ENCODE results near the gene NAT10. TPM values are rescaled to one million over a fixed set of nuclear protein-coding genes. Genes with fewer than 3 reads are reported as not detected.
A peak's percentile ranks its signal among the peaks of the same experiment; 100 is the strongest.

The NAT10 gene
- total RNA-seq, 2 donors from 2014 or later, result 93.6 to 135 TPM

DNA sequence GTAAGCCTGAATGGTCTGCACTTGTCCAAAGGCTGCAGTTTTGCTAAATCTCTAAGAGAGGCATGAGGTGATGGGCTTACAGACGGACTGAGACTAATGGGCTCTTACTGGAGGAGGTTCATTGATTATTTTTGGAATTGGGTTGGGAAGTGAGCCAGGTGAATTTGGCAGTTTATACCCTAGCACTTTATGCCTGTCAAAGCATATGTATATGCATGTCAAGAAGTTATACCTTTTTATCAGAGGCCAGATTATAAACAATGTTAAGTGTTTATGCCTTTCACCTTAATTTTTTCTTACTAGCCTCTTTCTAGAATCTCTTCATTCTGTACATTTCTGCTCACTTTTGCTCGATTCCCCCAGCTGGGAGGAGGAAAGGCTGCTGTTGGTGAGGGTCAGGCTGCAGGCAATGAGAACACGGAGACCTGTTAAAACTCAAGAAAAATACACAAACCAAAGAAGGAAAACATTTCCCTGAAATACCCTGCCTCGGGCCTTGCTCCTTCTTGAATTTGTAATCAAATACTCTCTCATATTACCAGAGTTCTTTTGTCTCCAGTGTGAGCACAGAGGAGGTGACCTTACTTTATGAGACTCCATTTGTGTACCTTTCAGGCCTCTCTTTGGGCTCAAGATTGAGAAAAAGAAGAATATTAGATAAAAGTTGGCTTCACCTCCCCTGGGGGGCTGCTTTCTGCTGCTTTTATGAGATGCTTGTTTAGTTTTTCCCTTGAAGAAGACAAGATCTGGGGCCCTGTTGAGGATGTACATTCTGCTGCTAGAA is 19.6 kb downstream of the NAT10 start:
- Mint-ChIP-seq H3K4me3 (no peak overlapping the region), H3K27ac (no peak overlapping the region), H3K4me1 (ENCODE audit: low read depth in 2 of 2) (peaks cover 0 to 3% of the 10 kb centered on the region in 2 donors), H3K9me3 (no peaks in the 10 kb centered on the region), H3K27me3 (no peaks in the 10 kb centered on the region), H3K36me3 (peaks cover 43% of the 10 kb centered on the region)
- ATAC-seq (no peak), DNase-seq (ENCODE audit: low spot score) (no peak)

DNA sequence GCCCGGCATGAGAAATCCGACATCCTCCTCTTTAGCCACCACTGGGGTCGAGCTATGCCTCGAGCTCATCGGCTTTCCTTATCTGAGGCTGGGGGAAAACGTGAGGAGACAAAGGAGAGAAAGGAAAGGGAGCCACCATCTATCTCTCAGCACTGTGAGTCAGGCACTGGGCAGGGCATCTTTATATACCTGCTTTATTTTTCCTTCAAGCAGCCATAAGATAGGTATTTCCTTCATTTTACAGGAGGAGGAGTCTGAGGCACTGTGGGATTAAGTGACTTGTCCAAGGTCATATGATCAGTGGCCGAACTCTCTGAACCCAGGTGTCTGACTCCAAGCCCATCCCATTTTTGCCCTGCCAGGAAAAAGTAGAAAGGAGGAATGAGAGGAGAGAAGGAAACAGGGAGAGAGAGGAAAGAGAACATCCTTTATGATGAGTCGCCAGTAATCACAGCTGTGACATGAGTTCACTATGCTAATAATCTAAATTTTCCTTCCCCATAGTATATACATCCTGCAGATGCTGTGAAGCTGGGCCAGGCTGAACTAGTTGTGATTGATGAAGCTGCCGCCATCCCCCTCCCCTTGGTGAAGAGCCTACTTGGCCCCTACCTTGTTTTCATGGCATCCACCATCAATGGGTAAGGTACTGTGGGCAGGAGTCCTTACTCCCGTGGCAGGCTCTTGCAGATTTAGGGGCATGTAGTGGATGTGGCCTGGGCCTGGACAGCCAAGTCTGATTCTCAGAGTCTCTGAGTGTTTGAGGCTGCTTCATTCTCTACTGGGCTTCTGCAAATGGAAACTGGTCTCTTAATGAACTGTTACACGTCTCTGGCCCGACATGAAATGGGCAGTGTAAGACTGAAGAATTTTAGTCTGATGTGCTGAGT is 21.8 kb downstream of the NAT10 start:
- no peaks in the 10 kb centered on the region for H3K27me3 Mint-ChIP-seq
- ATAC-seq (no peak), DNase-seq (ENCODE audit: low spot score) (no peak)
- H3K4me3 Mint-ChIP-seq, result no peak overlapping the region
- no peak overlapping the region for H3K27ac Mint-ChIP-seq
- peaks cover 0 to 4% of the 10 kb centered on the region in 2 donors for H3K4me1 Mint-ChIP-seq (ENCODE audit: low read depth in 2 of 2)
- H3K9me3 Mint-ChIP-seq, result no peaks in the 10 kb centered on the region
- peaks cover 36% of the 10 kb centered on the region for H3K36me3 Mint-ChIP-seq

DNA sequence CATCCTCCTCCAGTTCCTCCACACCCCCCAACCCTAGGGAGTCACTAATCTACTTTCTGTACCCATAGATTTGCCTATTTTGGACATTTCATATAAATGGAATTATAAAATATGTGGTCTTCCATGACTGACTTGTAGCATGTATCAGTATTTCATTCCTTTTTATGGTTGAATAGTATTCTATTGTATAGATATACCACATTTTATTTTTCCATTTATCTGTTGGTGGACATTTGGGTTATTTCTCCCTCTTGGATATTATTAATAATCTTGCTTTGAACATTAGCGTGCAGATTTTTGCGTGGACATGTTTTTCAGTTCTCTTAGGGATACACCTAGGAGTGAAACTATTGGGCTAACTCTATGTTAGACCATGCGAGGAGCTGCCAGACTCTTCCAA is 23.4 kb downstream of the NAT10 start:
- Mint-ChIP-seq H3K27me3 (no peaks in the 10 kb centered on the region), H3K9me3 (no peaks in the 10 kb centered on the region), H3K4me1 (ENCODE audit: low read depth in 2 of 2) (peaks cover 0 to 6% of the 10 kb centered on the region in 2 donors), H3K27ac (no peak overlapping the region), H3K4me3 (no peak overlapping the region), H3K36me3 (peaks cover 39% of the 10 kb centered on the region)
- DNase-seq (ENCODE audit: low spot score) (no peak), ATAC-seq (no peak)

DNA sequence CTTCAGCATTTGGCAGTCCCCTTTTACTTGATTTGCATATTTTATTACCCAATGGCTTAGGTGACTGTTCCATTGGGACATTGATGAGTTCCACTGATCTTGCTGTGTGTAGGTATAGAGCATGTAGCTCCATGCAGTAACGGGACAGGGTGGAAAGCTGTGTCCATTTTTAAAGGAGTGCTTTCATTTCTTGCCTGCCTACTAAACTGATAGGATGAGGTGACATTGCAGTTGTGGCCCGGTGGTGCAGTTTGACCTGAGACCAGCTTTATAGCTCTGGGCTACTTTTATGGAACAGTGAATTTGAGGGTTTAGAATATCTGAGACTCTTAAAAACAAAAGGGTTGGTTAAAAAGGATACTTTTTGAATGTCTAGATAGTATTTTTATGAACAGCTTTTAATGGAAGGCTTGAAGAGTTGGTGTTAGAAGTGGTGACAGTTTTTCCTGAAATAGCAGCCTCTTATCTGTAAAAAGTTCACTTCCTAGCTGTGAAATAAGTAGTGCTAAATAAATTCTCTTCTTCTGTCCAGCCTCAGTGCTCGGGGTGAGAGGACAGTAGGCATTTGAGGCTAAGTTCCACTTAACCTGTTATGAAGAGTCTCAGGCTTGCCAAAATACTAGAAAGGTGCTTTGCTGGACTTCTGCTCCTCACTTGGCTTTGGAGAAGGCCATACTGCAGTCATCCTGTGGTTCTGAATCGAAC is 27.0 kb downstream of the NAT10 start:
- Mint-ChIP-seq H3K36me3 (peaks cover 28% of the 10 kb centered on the region), H3K9me3 (no peaks in the 10 kb centered on the region), H3K4me1 (ENCODE audit: low read depth in 2 of 2) (peaks cover 0 to 6% of the 10 kb centered on the region in 2 donors), H3K4me3 (no peak overlapping the region), H3K27me3 (no peaks in the 10 kb centered on the region), H3K27ac (no peak overlapping the region)
- no peak for DNase-seq (ENCODE audit: low spot score)
- no peak for ATAC-seq

DNA sequence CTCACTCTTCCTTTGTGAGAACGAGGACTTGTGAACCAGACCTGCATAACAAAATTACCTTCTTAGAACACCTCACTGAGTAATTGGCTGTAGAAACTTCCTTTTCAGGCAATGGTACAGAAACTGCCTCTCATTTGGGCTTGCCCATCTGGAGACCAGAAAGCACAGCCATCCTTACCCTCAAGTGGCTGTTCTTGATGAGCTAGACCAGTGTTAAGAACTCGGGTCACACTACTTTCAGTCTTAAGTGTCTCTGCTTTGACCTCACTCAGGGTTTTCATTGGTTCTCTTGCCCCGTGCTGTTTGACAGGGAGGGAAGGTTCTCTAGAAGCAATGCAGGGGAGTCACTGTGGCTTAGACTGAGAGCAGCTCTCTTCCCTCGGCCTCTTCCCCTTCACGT is 29.3 kb downstream of the NAT10 start:
- peak in 1 of 2 donors; percentile 59 for ATAC-seq
- Mint-ChIP-seq H3K27ac (no peak overlapping the region), H3K36me3 (peaks cover 36% of the 10 kb centered on the region)

DNA sequence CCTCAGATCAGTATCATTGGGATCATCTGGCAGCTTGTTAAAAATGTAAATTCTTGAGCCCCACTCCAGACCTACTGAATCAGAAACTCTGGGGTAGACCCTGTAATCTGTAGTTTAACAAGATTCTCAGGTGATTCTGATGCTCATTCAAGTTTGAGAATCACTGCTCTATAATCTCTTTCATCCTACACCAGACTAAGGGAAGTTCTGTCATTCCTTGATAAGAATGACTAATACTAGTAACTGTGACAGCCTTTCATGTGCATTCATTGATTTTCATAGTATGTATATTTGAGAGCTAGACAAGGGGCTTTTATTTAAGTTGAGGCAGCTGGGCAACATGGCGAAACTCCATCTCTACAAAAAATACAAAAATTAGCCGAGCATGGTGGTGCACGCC is 30.0 kb downstream of the NAT10 start:
- Mint-ChIP-seq H3K4me1 (ENCODE audit: low read depth in 2 of 2) (peaks cover 0 to 12% of the 10 kb centered on the region in 2 donors), H3K9me3 (no peaks in the 10 kb centered on the region), H3K4me3 (no peak overlapping the region), H3K36me3 (peaks cover 36% of the 10 kb centered on the region), H3K27me3 (no peaks in the 10 kb centered on the region), H3K27ac (no peak overlapping the region)
- peak in 1 of 2 donors; percentile 68 for ATAC-seq
- DNase-seq (ENCODE audit: low spot score), result no peak

More for the DNA sequence above, 29.3 kb downstream of the NAT10 start:
- H3K9me3 Mint-ChIP-seq, result no peaks in the 10 kb centered on the region
- H3K4me3 Mint-ChIP-seq, result no peak overlapping the region
- H3K4me1 Mint-ChIP-seq (ENCODE audit: low read depth in 2 of 2), result peaks cover 0 to 12% of the 10 kb centered on the region in 2 donors
- no peaks in the 10 kb centered on the region for H3K27me3 Mint-ChIP-seq
- DNase-seq (ENCODE audit: low spot score), result no peak

DNA sequence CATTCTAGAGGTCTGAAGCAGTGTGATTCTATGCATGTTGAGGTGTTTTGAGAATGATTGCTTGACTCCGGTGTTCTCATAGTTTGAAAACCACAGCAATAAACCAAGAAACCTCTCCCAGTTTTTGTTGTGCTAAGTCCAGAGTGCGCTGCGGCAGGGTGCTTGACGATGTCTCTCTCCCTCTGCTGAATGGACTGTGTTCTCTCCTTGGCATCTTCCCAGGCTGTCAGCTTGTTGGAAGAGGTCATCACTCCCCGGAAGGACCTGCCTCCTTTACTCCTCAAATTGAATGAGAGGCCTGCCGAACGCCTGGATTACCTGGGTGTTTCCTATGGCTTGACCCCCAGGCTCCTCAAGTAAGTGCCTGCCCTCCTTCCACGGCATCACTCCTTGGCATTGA is 31.0 kb downstream of the NAT10 start:
- no peak overlapping the region for H3K27ac Mint-ChIP-seq

DNA sequence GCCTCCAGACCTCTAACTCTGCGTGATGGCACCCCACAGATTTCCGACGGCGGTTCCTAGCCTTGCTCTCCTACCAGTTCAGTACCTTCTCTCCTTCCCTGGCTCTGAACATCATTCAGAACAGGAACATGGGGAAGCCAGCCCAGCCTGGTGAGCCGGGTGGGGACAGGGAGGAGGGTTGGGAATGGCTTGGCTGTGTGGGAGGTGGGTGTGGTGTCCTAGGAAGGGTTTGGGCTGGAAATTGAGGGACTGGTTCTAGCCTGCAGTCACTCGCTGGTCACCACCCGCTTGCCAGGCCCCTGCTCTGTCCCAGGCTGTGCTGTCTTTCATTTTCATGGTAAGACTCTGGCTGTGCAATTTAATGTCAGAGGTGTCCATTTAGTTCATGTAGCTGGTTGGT is 33.9 kb downstream of the NAT10 start:
- no peak for DNase-seq (ENCODE audit: low spot score)
- Mint-ChIP-seq H3K4me3 (no peak overlapping the region), H3K27me3 (no peaks in the 10 kb centered on the region), H3K27ac (no peak overlapping the region), H3K36me3 (peaks cover 37% of the 10 kb centered on the region), H3K4me1 (ENCODE audit: low read depth in 2 of 2) (peaks cover 0 to 6% of the 10 kb centered on the region in 2 donors), H3K9me3 (no peaks in the 10 kb centered on the region)
- no peak for ATAC-seq

More for the DNA sequence above, 31.0 kb downstream of the NAT10 start:
- no peak overlapping the region for H3K4me3 Mint-ChIP-seq
- no peaks in the 10 kb centered on the region for H3K27me3 Mint-ChIP-seq
- peaks cover 0 to 12% of the 10 kb centered on the region in 2 donors for H3K4me1 Mint-ChIP-seq (ENCODE audit: low read depth in 2 of 2)
- DNase-seq (ENCODE audit: low spot score) (no peak), ATAC-seq (no peak)
- peaks cover 39% of the 10 kb centered on the region for H3K36me3 Mint-ChIP-seq
- no peaks in the 10 kb centered on the region for H3K9me3 Mint-ChIP-seq

DNA sequence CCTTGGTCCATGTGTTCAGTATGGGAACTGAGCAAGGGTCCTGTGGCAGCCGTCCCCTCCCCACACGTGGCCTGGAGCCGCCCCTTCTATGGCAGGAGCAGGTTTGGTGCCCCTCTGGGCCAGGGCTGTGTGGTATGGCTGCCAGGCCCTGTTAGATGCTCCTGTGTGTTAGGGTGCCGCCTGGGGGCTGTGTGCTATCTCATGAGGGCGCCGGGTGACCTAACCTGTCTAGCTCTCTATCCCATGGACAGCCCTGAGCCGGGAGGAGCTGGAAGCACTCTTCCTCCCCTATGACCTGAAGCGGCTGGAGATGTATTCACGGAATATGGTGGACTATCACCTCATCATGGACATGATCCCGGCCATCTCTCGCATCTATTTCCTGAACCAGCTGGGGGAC is 34.7 kb downstream of the NAT10 start:
- Mint-ChIP-seq H3K9me3 (no peaks in the 10 kb centered on the region), H3K27me3 (no peaks in the 10 kb centered on the region), H3K4me1 (ENCODE audit: low read depth in 2 of 2) (peaks cover 0 to 6% of the 10 kb centered on the region in 2 donors), H3K27ac (no peak overlapping the region), H3K4me3 (no peak overlapping the region), H3K36me3 (peaks cover 38% of the 10 kb centered on the region)
- no peak for DNase-seq (ENCODE audit: low spot score)
- ATAC-seq, result no peak

DNA sequence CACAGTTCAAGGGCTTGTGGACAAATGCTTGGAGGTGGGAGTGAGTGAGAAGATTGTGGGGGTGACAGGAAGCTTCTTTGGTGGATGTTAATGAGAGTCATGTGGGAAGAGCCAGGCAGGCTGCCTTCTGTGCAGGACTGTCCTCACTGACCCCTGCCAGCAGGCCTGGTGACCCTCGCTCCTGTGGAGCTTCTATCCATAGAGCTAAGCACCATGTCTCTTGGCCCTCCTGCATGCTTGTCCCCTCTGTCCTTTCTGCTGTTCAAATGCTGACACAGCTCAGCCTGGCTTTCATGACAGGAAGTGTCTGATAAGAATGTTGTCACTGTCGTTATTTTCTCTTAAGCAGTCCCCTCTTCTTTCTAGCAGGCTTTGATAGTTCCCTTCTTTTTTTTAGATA is 37.6 kb downstream of the NAT10 start:
- Mint-ChIP-seq H3K27me3 (no peaks in the 10 kb centered on the region), H3K36me3 (peaks cover 40% of the 10 kb centered on the region), H3K27ac (peak overlapping the region in 1 of 2 donors; percentile 35), H3K9me3 (no peaks in the 10 kb centered on the region), H3K4me1 (ENCODE audit: low read depth in 2 of 2) (peaks cover 0 to 3% of the 10 kb centered on the region in 2 donors), H3K4me3 (no peak overlapping the region)
- ATAC-seq (no peak), DNase-seq (ENCODE audit: low spot score) (no peak)

DNA sequence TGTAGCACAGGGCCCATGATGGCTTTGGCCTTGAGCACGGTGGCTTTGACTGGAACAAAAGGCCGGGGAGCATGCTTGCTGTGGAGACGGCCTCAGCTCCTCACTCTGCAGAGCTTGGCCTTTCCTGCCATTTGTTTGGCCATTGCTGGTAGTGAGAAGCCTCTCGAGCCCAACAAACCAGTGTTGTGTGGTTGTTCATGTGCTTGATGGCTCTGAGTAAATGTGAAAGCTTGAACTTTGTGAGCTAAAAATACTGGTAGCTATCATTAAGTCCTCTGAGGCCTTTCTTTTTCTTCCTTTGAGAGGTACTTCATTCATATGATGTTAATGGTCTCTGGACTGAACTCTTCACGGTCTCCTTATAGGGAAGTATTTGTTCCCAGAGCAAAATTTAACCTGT is 39.6 kb downstream of the NAT10 start:
- H3K36me3 Mint-ChIP-seq, result peaks cover 31% of the 10 kb centered on the region
- H3K27me3 Mint-ChIP-seq, result no peaks in the 10 kb centered on the region
- ATAC-seq (no peak), DNase-seq (ENCODE audit: low spot score) (no peak)
- no peaks in the 10 kb centered on the region for H3K4me1 Mint-ChIP-seq (ENCODE audit: low read depth in 2 of 2)
- no peak overlapping the region for H3K4me3 Mint-ChIP-seq
- no peak overlapping the region for H3K27ac Mint-ChIP-seq
- no peaks in the 10 kb centered on the region for H3K9me3 Mint-ChIP-seq

DNA sequence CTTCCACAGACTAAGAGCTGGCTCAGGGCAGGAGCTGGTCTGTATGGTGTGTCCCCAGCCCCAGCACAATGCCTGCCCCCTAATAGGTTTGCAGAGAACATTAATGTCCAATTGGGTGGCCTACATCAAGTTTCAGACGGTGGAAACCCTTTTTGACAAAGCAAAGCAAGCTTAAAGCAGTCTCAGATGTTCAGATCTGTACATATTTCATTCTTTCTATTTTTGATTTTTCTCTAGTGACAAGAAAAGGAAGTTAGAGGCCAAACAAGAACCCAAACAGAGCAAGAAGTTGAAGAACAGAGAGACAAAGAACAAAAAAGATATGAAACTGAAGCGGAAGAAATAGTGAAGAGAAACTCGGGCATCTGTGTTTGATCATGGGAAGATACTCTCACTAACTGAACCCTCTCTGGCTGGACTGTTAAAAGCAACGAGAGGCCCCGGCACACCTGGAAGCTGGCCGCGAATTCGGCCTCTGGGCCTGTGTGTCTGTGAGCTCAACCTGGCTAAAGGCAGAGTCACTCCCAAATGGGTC is 40.5 kb downstream of the NAT10 start:
- no peak overlapping the region for H3K4me3 Mint-ChIP-seq
- ATAC-seq (no peak), DNase-seq (ENCODE audit: low spot score) (no peak)
- H3K9me3 Mint-ChIP-seq, result no peaks in the 10 kb centered on the region
- no peak overlapping the region for H3K27ac Mint-ChIP-seq
- no peaks in the 10 kb centered on the region for H3K4me1 Mint-ChIP-seq (ENCODE audit: low read depth in 2 of 2)
- peaks cover 31% of the 10 kb centered on the region for H3K36me3 Mint-ChIP-seq
- H3K27me3 Mint-ChIP-seq, result no peaks in the 10 kb centered on the region

DNA sequence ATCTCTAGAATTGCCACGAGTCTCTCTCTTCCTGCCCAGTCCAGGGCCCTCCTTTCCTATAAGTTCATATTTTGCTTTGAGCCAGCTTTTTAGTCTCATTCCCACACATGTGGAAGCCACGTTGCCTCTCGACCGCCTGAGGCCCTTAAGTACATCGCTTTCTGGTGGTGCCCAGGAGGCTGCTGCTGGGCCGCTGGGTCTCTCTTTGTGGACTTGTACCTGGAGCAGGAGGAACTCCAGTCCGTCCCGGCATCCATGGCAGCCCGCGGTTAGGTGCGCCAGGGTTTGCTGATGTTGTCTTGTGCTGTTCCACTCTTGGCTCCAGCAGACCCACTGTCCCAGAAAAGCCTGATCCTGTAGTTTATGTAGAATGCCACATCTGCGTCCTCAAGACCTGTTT is 41.0 kb downstream of the NAT10 start:
- Mint-ChIP-seq H3K4me3 (no peak overlapping the region), H3K27ac (no peak overlapping the region), H3K9me3 (no peaks in the 10 kb centered on the region), H3K36me3 (peaks cover 28% of the 10 kb centered on the region), H3K4me1 (ENCODE audit: low read depth in 2 of 2) (no peaks in the 10 kb centered on the region), H3K27me3 (no peaks in the 10 kb centered on the region)
- no peak for DNase-seq (ENCODE audit: low spot score)
- ATAC-seq, result no peak
